GM21529 (cell line): Measurements from ENCODE around the gene SLC19A3.

Experiments
- ATAC-seq: cut with Tn5 transposase; IDR thresholded peaks from one replicate; pipeline ENCODE4 v1.9.1; 2021; ENCODE audit not compliant: unreplicated experiment

The SLC19A3 gene

DNA sequence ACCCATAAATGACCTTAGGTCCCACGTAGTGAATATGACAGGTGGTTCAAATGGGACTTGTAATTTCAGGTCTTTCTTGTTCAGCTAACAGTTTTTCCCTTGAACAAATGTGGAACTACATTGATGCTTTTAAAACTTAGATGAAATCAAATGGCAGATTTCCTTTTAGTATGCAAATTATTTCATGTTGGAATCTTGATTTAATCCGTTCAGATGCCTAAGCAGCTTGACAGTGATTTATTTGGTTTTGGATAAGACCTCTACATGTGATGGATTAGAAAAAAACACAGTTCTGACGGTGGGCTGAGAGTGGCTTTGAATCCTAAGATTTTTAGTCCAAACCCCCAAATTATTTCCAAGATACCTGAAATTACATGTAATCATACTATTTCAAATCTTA lies 83.6 kb downstream of the SLC19A3 start:
- ATAC-seq: no peak
